Measurements from ENCODE around the gene ADAMTSL2.

DNA sequence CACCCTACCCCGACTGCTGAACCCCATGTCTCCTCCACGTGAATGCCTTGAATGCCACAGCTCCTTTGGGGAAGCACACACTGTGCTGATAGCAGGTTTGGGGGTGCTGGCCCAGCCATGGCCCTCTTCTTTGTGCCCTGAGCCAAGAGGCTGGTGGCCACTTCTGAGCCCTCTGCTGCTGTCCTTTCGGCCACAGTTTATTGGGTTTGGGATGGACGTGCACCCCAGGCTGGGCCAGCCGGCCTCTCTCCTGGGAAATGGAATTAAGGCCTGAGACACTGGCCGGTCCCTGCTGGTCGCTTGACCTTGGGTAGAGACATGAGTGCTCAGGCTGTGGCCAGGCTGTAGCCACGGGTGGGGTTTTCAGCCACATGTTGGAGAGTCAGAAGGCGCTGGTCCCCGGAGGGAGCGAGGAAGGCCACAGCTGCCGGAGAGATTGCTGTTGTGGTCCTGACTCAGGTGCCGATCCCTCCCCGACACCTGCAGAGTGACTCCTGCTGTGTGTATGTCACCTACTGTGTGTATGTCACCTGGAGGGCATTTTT, 48.1 kb downstream of the ADAMTSL2 start:
- TF ChIP-seq REST (IDR thresholded peaks at IDR 0.05; ENCODE audit: insufficient read depth in 1 of 2, low read depth in 2 of 2, low read length in 2 of 2) (no peak), FOXP2 (optimal IDR thresholded peaks at IDR 0.05; ENCODE audit: borderline replicate concordance, extremely low read depth, extremely low read length, insufficient read depth) (no peak), POLR2AphosphoS5 (IDR thresholded peaks at IDR 0.05; ENCODE audit: low read depth, low read length) (no peak), SIN3A (IDR thresholded peaks at IDR 0.05; ENCODE audit: borderline replicate concordance, insufficient read depth, low read length) (no peak)
